Measurements from ENCODE around the gene NUPR2. TPM values are rescaled to one million over a fixed set of nuclear protein-coding genes. Genes with fewer than 3 reads are reported as not detected.
"Not testable (repeated sequence)": the region's sequence is repeated elsewhere in the genome, so short reads cannot be mapped to it uniquely, and the experiment has no call there.

NUPR2 gene
- total and polyA plus RNA-seq, 2 donors = 0.79 TPM; not detected in 1

DNA sequence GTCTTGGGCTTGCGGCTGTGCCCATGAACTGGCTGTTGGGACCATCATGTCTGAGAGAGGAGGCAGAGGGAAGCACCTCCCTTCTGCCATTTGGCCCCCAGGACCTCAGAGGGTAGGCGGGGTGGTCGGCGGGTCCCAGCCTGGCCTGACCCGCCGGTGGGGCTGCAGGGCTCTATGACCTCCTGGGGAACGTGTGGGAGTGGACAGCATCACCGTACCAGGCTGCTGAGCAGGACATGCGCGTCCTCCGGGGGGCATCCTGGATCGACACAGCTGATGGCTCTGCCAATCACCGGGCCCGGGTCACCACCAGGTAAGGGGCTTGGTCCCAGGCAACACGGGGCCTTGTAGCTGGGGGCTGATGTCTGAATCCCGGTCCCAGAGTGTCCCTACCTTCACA is 38.0 kb downstream of the NUPR2 start:
- Histone ChIP-seq H3K4me1 (ENCODE audit: insufficient read depth) (no peaks in the 10 kb centered on the region), H3K36me3 (ENCODE audit: insufficient read depth) (no peaks in the 10 kb centered on the region), H3K4me3 (ENCODE audit: low read depth, low read length) (no peak overlapping the region), H3K27ac (ENCODE audit: low read depth) (no peak overlapping the region)
- 94% methylated on average over 16 of the region's 16 CpGs for WGBS
- DNase-seq (ENCODE audit: extremely low spot score) = no peak

DNA sequence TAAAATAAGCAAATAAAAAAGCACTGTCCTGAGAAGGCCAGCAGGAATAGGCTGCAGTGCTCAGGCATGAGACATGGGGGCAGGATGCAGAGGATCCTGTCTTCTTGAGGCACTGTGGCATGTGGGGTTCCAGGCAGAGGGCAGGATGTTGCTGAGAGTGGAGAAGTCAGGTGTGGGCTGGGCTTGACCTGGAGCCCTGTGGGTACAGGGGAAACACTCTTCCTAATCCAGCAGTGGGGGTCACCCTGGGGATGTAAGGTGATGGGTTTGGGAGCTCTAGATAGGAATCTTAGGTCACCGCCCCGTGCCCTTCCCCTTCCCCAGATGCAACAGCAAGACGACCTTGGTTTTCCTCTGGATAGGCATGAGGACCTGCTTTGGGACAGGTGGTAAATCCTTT is 38.5 kb downstream of the NUPR2 start:
- DNase-seq (ENCODE audit: extremely low spot score) = no peak
- Histone ChIP-seq H3K27ac (ENCODE audit: low read depth) (no peak overlapping the region), H3K4me1 (ENCODE audit: insufficient read depth) (no peaks in the 10 kb centered on the region), H3K4me3 (ENCODE audit: low read depth, low read length) (no peak overlapping the region), H3K36me3 (ENCODE audit: insufficient read depth) (no peaks in the 10 kb centered on the region)
- WGBS = 94% methylated on average over 3 of the region's 3 CpGs

DNA sequence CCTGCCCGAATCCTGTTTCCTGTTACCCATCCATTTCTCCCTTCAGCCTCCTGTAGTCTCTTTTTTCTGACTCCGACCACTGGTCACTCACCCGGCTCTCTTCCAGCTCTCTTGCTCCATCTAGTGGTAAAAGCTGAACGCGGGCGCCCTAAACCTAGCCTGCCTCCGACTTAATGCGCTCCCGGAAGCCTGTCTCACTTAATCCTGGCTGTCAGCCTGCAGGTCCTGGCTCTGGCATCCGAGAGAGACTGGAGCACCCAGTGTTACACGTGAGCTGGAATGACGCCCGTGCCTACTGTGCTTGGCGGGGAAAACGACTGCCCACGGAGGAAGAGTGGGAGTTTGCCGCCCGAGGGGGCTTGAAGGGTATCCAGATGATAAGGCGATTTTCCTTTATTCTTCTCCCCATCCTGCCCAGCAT is 41.8 kb downstream of the NUPR2 start:
- 18% methylated on average over 19 of the region's 19 CpGs for WGBS
- Histone ChIP-seq H3K36me3 (ENCODE audit: insufficient read depth) (peaks cover 2% of the 10 kb centered on the region), H3K27ac (ENCODE audit: low read depth) (no peak overlapping the region), H3K4me3 (ENCODE audit: low read depth, low read length) (no peak overlapping the region), H3K4me1 (ENCODE audit: insufficient read depth) (no peaks in the 10 kb centered on the region)
- peak; percentile 62 for DNase-seq (ENCODE audit: extremely low spot score)

DNA sequence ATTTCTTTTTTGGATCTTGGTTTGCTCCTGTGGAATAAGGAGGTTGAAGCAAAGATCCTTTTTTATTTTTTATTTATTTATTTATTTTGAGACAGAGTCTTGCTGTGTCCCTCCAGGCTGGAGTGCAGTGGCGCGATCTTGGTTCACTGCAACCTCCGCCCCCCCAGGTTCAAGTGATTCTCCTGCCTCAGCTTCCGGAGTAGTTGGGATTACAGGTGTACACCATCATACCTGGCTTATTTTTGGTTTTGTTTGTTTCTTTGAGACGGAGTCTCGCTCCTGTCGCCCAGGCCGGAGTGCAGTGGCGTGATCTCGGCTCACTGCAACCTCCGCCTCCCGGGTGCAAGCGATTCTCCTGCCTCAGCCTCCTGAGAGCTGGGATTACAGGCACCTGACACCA is 49.8 kb downstream of the NUPR2 start:
- not testable (repeated sequence) for H3K4me1 ChIP-seq (ENCODE audit: insufficient read depth); DNase-seq (ENCODE audit: extremely low spot score); H3K27ac ChIP-seq (ENCODE audit: low read depth); H3K4me3 ChIP-seq (ENCODE audit: low read depth, low read length); H3K36me3 ChIP-seq (ENCODE audit: insufficient read depth)
- 95% methylated on average over 13 of the region's 13 CpGs for WGBS

Other genes with a start within 250 kb of the NUPR2 start
- 16.3 TPM for gene ZNF713, start 229.0 kb downstream of the NUPR2 start, total RNA-seq
- 1.6 TPM for gene ZNF713, start 229.0 kb downstream of the NUPR2 start, polyA plus RNA-seq
- 15.1 TPM for gene MRPS17, start 164.5 kb downstream of the NUPR2 start, total RNA-seq
- 14.9 TPM for gene MRPS17, start 164.5 kb downstream of the NUPR2 start, polyA plus RNA-seq
- 75.4 TPM for gene NIPSNAP2, start 151.8 kb downstream of the NUPR2 start, total RNA-seq
- gene NIPSNAP2, start 151.8 kb downstream of the NUPR2 start, polyA plus RNA-seq = 67.8 TPM
- 19.9 TPM for gene PSPH, start 65.0 kb downstream of the NUPR2 start, total RNA-seq
- 6.9 TPM for gene PSPH, start 65.0 kb downstream of the NUPR2 start, polyA plus RNA-seq
- 133 TPM for gene CCT6A, start 64.7 kb downstream of the NUPR2 start, total RNA-seq
- gene CCT6A, start 64.7 kb downstream of the NUPR2 start, polyA plus RNA-seq = 90.8 TPM
- gene SUMF2, start 52.1 kb downstream of the NUPR2 start, total RNA-seq = 62.9 TPM
- 104 TPM for gene SUMF2, start 52.1 kb downstream of the NUPR2 start, polyA plus RNA-seq
- 3.6 TPM for gene PHKG1, start 23.5 kb downstream of the NUPR2 start, total RNA-seq
- gene PHKG1, start 23.5 kb downstream of the NUPR2 start, polyA plus RNA-seq = 13.0 TPM
- 156 TPM for gene CHCHD2, start 9.9 kb downstream of the NUPR2 start, total RNA-seq
- gene CHCHD2, start 9.9 kb downstream of the NUPR2 start, polyA plus RNA-seq = 495 TPM

Data from urinary bladder (tissue), 4 donors.